GM10266 (cell line): ENCODE results near the gene C19orf44.

ENCODE experiments used
- DNase-seq: peaks from one replicate; pipeline ENCODE4 v3.0.0; 2012; ENCODE audit errors: extremely low spot score
- CTCF ChIP-seq: IDR thresholded peaks from 2 replicates; pipeline ENCODE4 v1.5.1; 2012; ENCODE audit warnings: mild to moderate bottlenecking, low read depth; ENCODE audit not compliant: control insufficient read depth, insufficient read depth; ENCODE audit errors: missing control alignments

C19orf44 gene

DNA sequence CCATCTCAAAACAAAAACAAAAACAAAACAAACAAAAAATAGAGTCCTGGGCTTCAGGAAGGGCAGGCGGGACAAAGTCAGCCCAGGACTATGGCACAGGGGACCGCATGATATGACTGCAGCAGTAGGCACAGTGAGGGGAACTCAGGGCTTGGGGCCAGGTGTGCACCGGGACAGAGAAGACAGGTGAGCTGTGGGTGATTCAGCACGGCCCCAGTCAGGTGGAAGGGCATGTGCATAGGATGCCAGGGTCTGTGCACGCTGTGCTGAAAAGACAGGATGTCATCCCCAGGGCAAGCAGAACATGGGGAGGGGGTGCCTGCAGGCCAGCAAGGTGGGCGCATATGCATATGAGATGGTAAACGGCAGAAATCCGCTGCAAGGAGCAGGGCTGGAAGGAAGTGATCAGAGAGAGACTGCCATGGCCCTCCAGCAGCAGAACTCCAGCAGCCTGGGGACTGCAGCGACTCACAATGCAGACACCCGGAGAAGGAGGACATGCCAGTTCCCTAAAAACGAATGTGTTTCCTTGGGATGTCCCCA, 39.5 kb upstream of the C19orf44 start:
- no peak for TF ChIP-seq CTCF
- DNase-seq, result no peak

DNA sequence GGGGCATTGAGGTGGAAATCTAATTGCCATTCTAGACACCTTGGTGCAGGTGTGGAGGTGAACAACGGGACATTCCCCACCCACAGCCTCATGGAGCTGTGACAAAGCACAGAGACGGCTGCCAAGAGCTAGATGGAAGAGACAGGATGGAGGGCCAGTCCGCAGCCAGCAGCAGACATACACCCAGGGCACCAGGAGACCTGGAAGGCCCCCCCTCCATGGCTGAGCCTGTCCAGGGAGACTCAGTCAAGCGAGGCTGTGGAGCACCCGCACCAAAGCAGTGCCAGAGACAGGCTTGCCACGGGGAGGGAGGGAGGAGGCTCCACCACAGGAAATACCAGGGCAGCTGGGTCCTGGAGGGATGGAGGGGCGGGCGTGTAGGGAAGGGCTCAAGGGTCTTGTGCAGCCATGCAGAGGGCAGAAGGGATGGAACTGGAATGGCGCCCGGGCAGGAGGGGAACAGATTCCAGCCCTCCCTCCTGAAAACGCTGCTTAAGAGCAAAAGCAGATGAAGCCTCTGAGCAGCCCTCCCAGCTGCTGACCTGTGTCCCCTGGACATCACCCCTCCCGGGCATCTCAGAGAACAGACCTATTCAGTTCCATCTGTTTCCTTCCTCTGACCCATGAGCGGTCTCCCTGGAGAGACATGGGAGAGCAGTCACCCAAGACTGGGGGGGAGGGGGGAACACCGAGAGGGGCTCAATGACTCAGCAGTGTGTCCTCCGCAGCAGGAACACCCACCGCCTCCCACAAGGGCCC, 38.8 kb upstream of the C19orf44 start:
- no peak for DNase-seq
- TF ChIP-seq CTCF, result no peak

DNA sequence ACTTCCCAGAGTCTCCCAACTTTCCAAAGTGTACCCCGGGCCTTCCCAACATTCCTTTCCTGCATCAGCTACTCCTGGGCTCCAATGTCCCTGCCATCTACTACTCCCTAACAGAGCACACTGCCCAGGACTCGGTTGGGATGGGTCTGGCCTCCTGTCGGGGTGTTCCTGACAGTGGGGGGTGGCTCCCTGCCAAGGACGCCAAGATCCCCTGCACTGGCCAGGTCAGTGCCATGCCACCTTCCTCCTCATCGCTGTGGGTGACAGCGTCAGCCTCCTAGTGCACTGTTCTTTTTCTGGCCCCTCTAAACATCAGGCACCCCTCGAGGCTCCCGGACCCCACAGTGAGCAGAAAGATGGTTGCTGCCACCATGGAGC, 38.3 kb upstream of the C19orf44 start:
- no peak for DNase-seq
- no peak for TF ChIP-seq CTCF

DNA sequence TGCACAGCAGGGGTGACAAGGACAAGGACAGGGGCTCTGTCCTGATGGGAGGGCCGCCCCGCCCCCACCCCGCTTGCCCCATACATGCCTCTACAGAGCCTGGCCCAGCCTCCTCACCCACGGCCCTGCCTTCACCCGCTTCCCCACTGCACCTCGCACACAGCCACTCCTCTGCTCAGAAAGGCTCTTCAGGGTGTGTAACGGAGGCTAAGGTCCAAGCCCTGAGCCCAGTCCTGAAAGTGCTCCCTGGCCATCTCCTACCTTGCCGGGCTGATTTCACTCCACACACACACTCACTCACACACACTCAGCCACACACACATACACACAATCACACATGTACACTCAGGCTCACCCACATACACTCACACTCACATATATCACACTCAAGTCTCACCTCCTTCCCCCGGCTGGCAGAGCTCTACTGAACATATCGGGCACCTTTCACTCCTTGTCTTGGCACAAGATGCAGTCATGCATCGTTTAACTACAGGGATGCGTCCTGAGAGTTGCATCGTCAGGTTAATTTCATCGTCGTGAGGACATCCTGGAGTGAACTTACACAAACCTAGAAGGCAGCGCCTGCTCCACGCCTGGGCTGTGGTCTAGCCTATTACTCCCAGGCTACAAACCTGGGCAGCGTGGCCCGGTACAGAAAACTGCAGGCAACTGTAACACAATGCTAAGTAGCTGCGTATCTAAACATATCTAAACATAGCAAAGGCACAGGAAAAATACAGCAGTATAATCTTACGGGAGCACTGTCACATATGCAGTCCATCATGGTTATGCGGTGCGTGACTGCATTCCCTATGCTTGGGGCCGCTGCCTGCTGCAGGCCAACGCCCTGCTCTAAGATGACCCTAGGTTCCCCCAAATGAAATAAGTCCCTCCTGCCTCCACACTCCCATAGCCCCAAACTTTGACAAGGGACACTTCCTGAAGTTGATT, 37.5 kb upstream of the C19orf44 start:
- no peak for DNase-seq
- TF ChIP-seq CTCF, result no peak

- TF ChIP-seq CTCF, result no peak
- DNase-seq, result no peak
These were observed 36.5 kb upstream of the C19orf44 start for GRCh38 chr19:16459680-16460079.

GRCh38 chr19:16460454-16460853, 35.7 kb upstream of the C19orf44 start:
- TF ChIP-seq CTCF, result no peak
- no peak for DNase-seq
